ENCODE measurements around the gene NT5C1A.

GRCh38 chr1:39647247-39647646, 24.7 kb downstream of the NT5C1A start:
- TF ChIP-seq CTCF (conservative IDR thresholded peaks at IDR 0.05; ENCODE audit: low read length) (no peak), EZH2phosphoT487 (IDR thresholded peaks at IDR 0.05; ENCODE audit: borderline replicate concordance) (no peak)
